Endothelial cell of umbilical vein (primary cell): ENCODE data around the gene FBXO38. TPM values are rescaled to one million over a fixed set of nuclear protein-coding genes. Genes with fewer than 3 reads are reported as not detected.

ENCODE experiments used
- BruUV-seq: library from RNA; stranded (reverse); fragments of 400-500 nt; replicated peaks from 2 replicates; lab custom pipeline; 2021; lab: Mats Ljungman, UMichigan
- CTCF ChIA-PET: fragments of 300-600, 350-600 bp; sonication (Branson Sonifier 250); formaldehyde crosslinking; loops from one replicate; lab custom pipeline; 2021; ENCODE audit warnings: antibody characterized with exemption, inconsistent platforms; lab: Charles Lee
- POLR2A ChIA-PET: fragments of 300-600, 350-600 bp; sonication (Branson Sonifier 250); formaldehyde crosslinking; loops from one replicate; lab custom pipeline; 2021; ENCODE audit warnings: antibody characterized with exemption, inconsistent platforms; lab: Charles Lee
- DNase-seq: peaks from one replicate; pipeline ENCODE4 v3.0.0-alpha.2; 2011; ENCODE audit warnings: low read depth, low spot score
- FAIRE-seq: peaks from 2 replicates; lab custom pipeline; 2011; peaks lifted over from hg19 to GRCh38; lab: Jason Lieb, UNC
- H2AFZ ChIP-seq: 2 replicates; pipeline ENCODE4 v1.6.0; 2012; ENCODE audit warnings: low read depth, low read length, control low read depth, inconsistent platforms
- H3K27ac ChIP-seq: 2 replicates; pipeline ENCODE4 v1.5.1; 2011; ENCODE audit warnings: low read depth, mild to moderate bottlenecking, control low read depth, low read length, moderate library complexity; ENCODE audit not compliant: insufficient read depth
- H3K27me3 ChIP-seq, 2 experiments: 2 replicates each; pipeline versions ENCODE4 v1.6.0 to v1.6.1; 2011; ENCODE audit warnings: low read length in 2 of 2, mixed read lengths in 1 of 2; ENCODE audit not compliant: control insufficient read depth in 2 of 2, insufficient read depth in 2 of 2
- H3K36me3 ChIP-seq, 2 experiments: 2 replicates in 1 of 2; 3 replicates in 1 of 2; pipeline ENCODE4 v1.5.1; 2011; ENCODE audit warnings: low read length in 2 of 2, mild to moderate bottlenecking in 1 of 2, moderate library complexity in 1 of 2; ENCODE audit not compliant: control insufficient read depth in 2 of 2, insufficient read depth in 2 of 2; ENCODE audit errors: extremely low read depth in 1 of 2
- H3K4me1 ChIP-seq: 3 replicates; pipeline ENCODE4 v1.5.1; 2011; ENCODE audit warnings: mild to moderate bottlenecking, low read length; ENCODE audit not compliant: control insufficient read depth, insufficient read depth; ENCODE audit errors: extremely low read depth
- H3K4me2 ChIP-seq: 2 replicates; pipeline ENCODE4 v1.6.1; 2011; ENCODE audit warnings: low read length, control low read depth, mixed read lengths; ENCODE audit not compliant: insufficient read depth
- H3K4me3 ChIP-seq, 3 experiments: fragments of 200-600 bp in 1 of 3; sonication (generic), shearing (Covaris generic) in 1 of 3; replicated peaks in 1 of 3; 2 replicates each; pipeline ENCODE4 v1.5.1; 2011 to 2016; ENCODE audit warnings: control low read depth in 3 of 3, low read length in 3 of 3, mild to moderate bottlenecking in 2 of 3, inconsistent platforms in 1 of 3, low read depth in 1 of 3, moderate library complexity in 1 of 3; ENCODE audit not compliant: insufficient read depth in 1 of 3
- H3K79me2 ChIP-seq: 2 replicates; pipeline ENCODE4 v1.6.0; 2012; ENCODE audit warnings: low read length, inconsistent platforms; ENCODE audit not compliant: control insufficient read depth, insufficient read depth
- H3K9ac ChIP-seq: replicated peaks from 2 replicates; pipeline ENCODE3; 2011; ENCODE audit warnings: low read length, control low read depth; ENCODE audit not compliant: insufficient read depth; ENCODE audit errors: extremely low read depth
- H3K9me1 ChIP-seq: replicated peaks from 3 replicates; pipeline ENCODE4 v1.6.0; 2011; ENCODE audit warnings: mild to moderate bottlenecking, low read length; ENCODE audit not compliant: control insufficient read depth, insufficient read depth; ENCODE audit errors: extremely low read depth
- H3K9me3 ChIP-seq: replicated peaks from 2 replicates; pipeline ENCODE4 v1.5.1; 2012; ENCODE audit warnings: low read length, inconsistent platforms; ENCODE audit not compliant: control insufficient read depth, insufficient read depth
- H4K20me1 ChIP-seq: replicated peaks from 2 replicates; pipeline ENCODE3; 2011; ENCODE audit warnings: mild to moderate bottlenecking, low read length; ENCODE audit not compliant: control insufficient read depth, insufficient read depth; ENCODE audit errors: extremely low read depth
- EZH2 ChIP-seq: IDR thresholded peaks from 2 replicates; pipeline ENCODE4 v1.6.1; 2012; ENCODE audit warnings: borderline replicate concordance, low read depth, mild to moderate bottlenecking, moderate library complexity, low read length, inconsistent platforms; ENCODE audit not compliant: severe bottlenecking
- FOS ChIP-seq: IDR thresholded peaks from 2 replicates; pipeline ENCODE4 v1.6.1; 2011; ENCODE audit warnings: mild to moderate bottlenecking, low read length, moderate library complexity, borderline replicate concordance; ENCODE audit not compliant: insufficient read depth
- GATA2 ChIP-seq: IDR thresholded peaks from 2 replicates; pipeline ENCODE4 v1.7.0; 2011; ENCODE audit warnings: low read depth, mild to moderate bottlenecking, moderate library complexity, mixed read lengths, low read length; ENCODE audit not compliant: insufficient read length, insufficient read depth
- JUN ChIP-seq: IDR thresholded peaks from 2 replicates; pipeline ENCODE4 v1.6.1; 2011; ENCODE audit warnings: borderline replicate concordance, low read depth; ENCODE audit not compliant: insufficient read length, insufficient read depth
- MAX ChIP-seq: IDR thresholded peaks from 2 replicates; pipeline ENCODE4 v1.6.1; 2011; ENCODE audit not compliant: insufficient read depth, insufficient read length
- MYC ChIP-seq: IDR thresholded peaks from one replicate; pipeline ENCODE4 v1.6.1; 2011; ENCODE audit warnings: mild to moderate bottlenecking, low read depth, low read length
- POLR2A ChIP-seq: IDR thresholded peaks from 2 replicates; pipeline ENCODE4 v1.6.1; 2012; ENCODE audit warnings: low read depth, mild to moderate bottlenecking, control low read depth, low read length
- POLR2AphosphoS5 ChIP-seq: IDR thresholded peaks from 2 replicates; pipeline ENCODE4 v1.6.1; 2012; ENCODE audit warnings: low read depth, mild to moderate bottlenecking, control low read depth, low read length, moderate library complexity; ENCODE audit not compliant: insufficient read depth
- dilution Hi-C: fragments of 300-500 bp; cut with MboI; formaldehyde crosslinking; loops from one replicate; pipeline ENCODE4 v1.15.0; 2019; ENCODE audit warnings: low sequenced_read_pairs; ENCODE audit not compliant: extremely low pct_ligation_motif_present
- intact Hi-C: fragments of 100-400 bp; cut with micrococcal nuclease; formaldehyde crosslinking; loops from one replicate; pipeline ENCODE4 v1.10.0; 2022
- polyA plus RNA-seq, 4 experiments: library from polyadenylated mRNA; depleted of rRNA in 3 of 4; stranded (reverse) in 3 of 4; unstranded in 1 of 4; fragments of >200 nt; gene quantifications; 2 replicates each; pipeline versions ENCODE4 v1.2.1 to v1.2.3, GENCODE V29; 2011 to 2012; ENCODE audit warnings: missing spikeins in 1 of 4
- total RNA-seq: library from RNA; stranded (reverse); gene quantifications from 2 replicates; pipeline ENCODE4 v1.2.3, GENCODE V29; 2021
- TF ChIP-seq, protein P1 (sequence below), 2 donors: IDR thresholded peaks; 1 replicate in 1 of 2; 2 replicates in 1 of 2; pipeline ENCODE4 v1.5.1; 2011; ENCODE audit warnings: low read length in 2 of 2, mild to moderate bottlenecking in 2 of 2, moderate library complexity in 2 of 2, control low read depth in 1 of 2, inconsistent platforms in 1 of 2, low read depth in 1 of 2; ENCODE audit not compliant: insufficient read depth in 1 of 2; ENCODE audit errors: extremely low read depth in 1 of 2

Gene FBXO38
- total and polyA plus RNA-seq, 2 donors (not counting 3 experiments of a cell fraction or from before 2014, with no cell fraction given) = 18.6 to 65.6 TPM

- H3K79me2 ChIP-seq = no peaks in the 10 kb centered on the region
- H2AFZ ChIP-seq = no peak overlapping the region
- H3K4me2 ChIP-seq = no peak overlapping the region
- H4K20me1 ChIP-seq = no peaks in the 10 kb centered on the region
- intact Hi-C loops = loop anchor here (5.0 to 10.0 kb wide), 3 partner anchors 148 to 592 kb away; no protein-coding TSS in a partner anchor
- dilution Hi-C loops = no loop called here
- TF ChIP-seq GATA2 = no peak
- TF ChIP-seq EZH2 = no peak
- TF ChIP-seq FOS = no peak
- TF ChIP-seq JUN = no peak
- TF ChIP-seq POLR2AphosphoS5 = no peak
- TF ChIP-seq, protein P1, sequence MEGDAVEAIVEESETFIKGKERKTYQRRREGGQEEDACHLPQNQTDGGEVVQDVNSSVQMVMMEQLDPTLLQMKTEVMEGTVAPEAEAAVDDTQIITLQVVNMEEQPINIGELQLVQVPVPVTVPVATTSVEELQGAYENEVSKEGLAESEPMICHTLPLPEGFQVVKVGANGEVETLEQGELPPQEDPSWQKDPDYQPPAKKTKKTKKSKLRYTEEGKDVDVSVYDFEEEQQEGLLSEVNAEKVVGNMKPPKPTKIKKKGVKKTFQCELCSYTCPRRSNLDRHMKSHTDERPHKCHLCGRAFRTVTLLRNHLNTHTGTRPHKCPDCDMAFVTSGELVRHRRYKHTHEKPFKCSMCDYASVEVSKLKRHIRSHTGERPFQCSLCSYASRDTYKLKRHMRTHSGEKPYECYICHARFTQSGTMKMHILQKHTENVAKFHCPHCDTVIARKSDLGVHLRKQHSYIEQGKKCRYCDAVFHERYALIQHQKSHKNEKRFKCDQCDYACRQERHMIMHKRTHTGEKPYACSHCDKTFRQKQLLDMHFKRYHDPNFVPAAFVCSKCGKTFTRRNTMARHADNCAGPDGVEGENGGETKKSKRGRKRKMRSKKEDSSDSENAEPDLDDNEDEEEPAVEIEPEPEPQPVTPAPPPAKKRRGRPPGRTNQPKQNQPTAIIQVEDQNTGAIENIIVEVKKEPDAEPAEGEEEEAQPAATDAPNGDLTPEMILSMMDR (IDR thresholded peaks at IDR 0.05; ENCODE audit: extremely low read depth in 1 of 2, insufficient read depth in 1 of 2, low read depth in 1 of 2, low read length in 2 of 2) = no peak
- no peak for TF ChIP-seq POLR2A
- no peak for TF ChIP-seq MYC
- no peak for TF ChIP-seq MAX
- no peak overlapping the region for H3K9ac ChIP-seq
- H3K9me1 ChIP-seq = no peaks in the 10 kb centered on the region
- H3K36me3 ChIP-seq = peaks cover 10 to 16% of the 10 kb centered on the region in 2 experiments
- no peaks in the 10 kb centered on the region for H3K4me1 ChIP-seq
- no peak for FAIRE-seq
- H3K27me3 ChIP-seq = no peaks in the 10 kb centered on the region
- no peak overlapping the region for H3K4me3 ChIP-seq
- POLR2A ChIA-PET = no interaction called here
- H3K9me3 ChIP-seq = no peaks in the 10 kb centered on the region
- no peak overlapping the region for H3K27ac ChIP-seq
- DNase-seq = no peak
- no TSS peak for BruUV-seq
- CTCF ChIA-PET = interaction anchor here (0.8 to 12.3 kb wide), 21 partner anchors 10 to 671 kb away, joined by 3 to 388 read pairs (median 4); no protein-coding TSS in a partner anchor
Observed at GRCh38 chr5:148443241-148443640, 59.5 kb downstream of the FBXO38 start.
